Measurements from ENCODE around the gene TBC1D1. TPM values are rescaled to one million over a fixed set of nuclear protein-coding genes. Genes with fewer than 3 reads are reported as not detected.

The TBC1D1 gene
- total and polyA plus RNA-seq, 2 donors (not counting 3 experiments of a cell fraction or from before 2014, with no cell fraction given): 63.5 to 116 TPM

- no peak for DNase-seq (ENCODE audit: low read depth, low spot score)
- no peaks in the 10 kb centered on the region for H3K79me2 ChIP-seq (ENCODE audit: control insufficient read depth, insufficient read depth, low read length)
- no peaks in the 10 kb centered on the region for H3K9me3 ChIP-seq (replicated peaks; ENCODE audit: control insufficient read depth, insufficient read depth, low read length)
- ChIA-PET POLR2A (no interaction called here), CTCF (interaction anchor here (1.0 to 1.4 kb wide), 4 partner anchors 9 to 50 kb away, joined by 3 to 4 read pairs (median 3); partner anchors contain the start of gene PGM2)
- no peaks in the 10 kb centered on the region for H3K9me1 ChIP-seq (replicated peaks; ENCODE audit: control insufficient read depth, extremely low read depth, insufficient read depth, low read length)
- peaks cover 7 to 15% of the 10 kb centered on the region in 2 experiments for H3K36me3 ChIP-seq (ENCODE audit: control insufficient read depth in 2 of 2, extremely low read depth in 1 of 2, insufficient read depth in 2 of 2, low read length in 2 of 2)
- dilution Hi-C loops (cut with MboI; ENCODE audit: extremely low pct_ligation_motif_present, low sequenced_read_pairs) (no loop called here), intact Hi-C loops (cut with micrococcal nuclease) (no loop called here)
- no peak overlapping the region for H2AFZ ChIP-seq (ENCODE audit: low read depth, low read length)
- no peak overlapping the region for H3K27ac ChIP-seq (ENCODE audit: insufficient read depth, low read depth, low read length)
- H3K4me1 ChIP-seq (ENCODE audit: control insufficient read depth, extremely low read depth, insufficient read depth, low read length): no peaks in the 10 kb centered on the region
- TF ChIP-seq EZH2 (IDR thresholded peaks at IDR 0.05; ENCODE audit: borderline replicate concordance, low read depth, low read length, severe bottlenecking) (no peak), POLR2A (IDR thresholded peaks at IDR 0.05; ENCODE audit: low read depth, low read length) (no peak), FOS (IDR thresholded peaks at IDR 0.05; ENCODE audit: borderline replicate concordance, insufficient read depth, low read length) (no peak), MAX (IDR thresholded peaks at IDR 0.05; ENCODE audit: insufficient read depth, insufficient read length) (no peak), GATA2 (IDR thresholded peaks at IDR 0.05; ENCODE audit: insufficient read depth, insufficient read length, low read depth, low read length) (no peak)
- no peaks in the 10 kb centered on the region for H4K20me1 ChIP-seq (replicated peaks; ENCODE audit: control insufficient read depth, extremely low read depth, insufficient read depth, low read length)
- no peak for FAIRE-seq
- no peak overlapping the region for H3K4me2 ChIP-seq (ENCODE audit: insufficient read depth, low read length)
- H3K4me3 ChIP-seq (replicated peaks in 1 of 3; ENCODE audit: insufficient read depth in 1 of 3, low read depth in 1 of 3, low read length in 3 of 3): no peak overlapping the region
- no peaks in the 10 kb centered on the region for H3K27me3 ChIP-seq (ENCODE audit: control insufficient read depth in 2 of 2, insufficient read depth in 2 of 2, low read length in 2 of 2)
- no peak overlapping the region for H3K9ac ChIP-seq (replicated peaks; ENCODE audit: extremely low read depth, insufficient read depth, low read length)
- BruUV-seq (replicated peaks): no TSS peak
These were observed 43.5 kb upstream of the TBC1D1 start for GRCh38 chr4:37847311-37847884.

GRCh38 chr4:37852376-37852775 lies 38.5 kb upstream of the TBC1D1 start:
- H3K36me3 ChIP-seq (ENCODE audit: control insufficient read depth in 2 of 2, extremely low read depth in 1 of 2, insufficient read depth in 2 of 2, low read length in 2 of 2): peaks cover 12 to 16% of the 10 kb centered on the region in 2 experiments
- no peak overlapping the region for H3K4me2 ChIP-seq (ENCODE audit: insufficient read depth, low read length)
- no peaks in the 10 kb centered on the region for H3K4me1 ChIP-seq (ENCODE audit: control insufficient read depth, extremely low read depth, insufficient read depth, low read length)
- no TSS peak for BruUV-seq (replicated peaks)
- no peaks in the 10 kb centered on the region for H3K79me2 ChIP-seq (ENCODE audit: control insufficient read depth, insufficient read depth, low read length)
- no peaks in the 10 kb centered on the region for H3K27me3 ChIP-seq (ENCODE audit: control insufficient read depth in 2 of 2, insufficient read depth in 2 of 2, low read length in 2 of 2)
- H3K9me3 ChIP-seq (replicated peaks; ENCODE audit: control insufficient read depth, insufficient read depth, low read length): no peaks in the 10 kb centered on the region
- TF ChIP-seq MYC (IDR thresholded peaks at IDR 0.05; ENCODE audit: low read depth, low read length): no peak
- DNase-seq (ENCODE audit: low read depth, low spot score) (no peak), FAIRE-seq (no peak)
- no peak overlapping the region for H3K4me3 ChIP-seq (replicated peaks in 1 of 3; ENCODE audit: insufficient read depth in 1 of 3, low read depth in 1 of 3, low read length in 3 of 3)
- no peaks in the 10 kb centered on the region for H3K9me1 ChIP-seq (replicated peaks; ENCODE audit: control insufficient read depth, extremely low read depth, insufficient read depth, low read length)
- intact Hi-C loops (cut with micrococcal nuclease) (no loop called here), dilution Hi-C loops (cut with MboI; ENCODE audit: extremely low pct_ligation_motif_present, low sequenced_read_pairs) (no loop called here)
- no peak overlapping the region for H3K9ac ChIP-seq (replicated peaks; ENCODE audit: extremely low read depth, insufficient read depth, low read length)
- ChIA-PET CTCF (interaction anchor here (0.9 to 1.4 kb wide), 2 partner anchors 8 to 26 kb away, joined by 4 to 5 read pairs; partner anchors contain the start of gene PGM2), POLR2A (no interaction called here)
- H2AFZ ChIP-seq (ENCODE audit: low read depth, low read length): no peak overlapping the region
- no peaks in the 10 kb centered on the region for H4K20me1 ChIP-seq (replicated peaks; ENCODE audit: control insufficient read depth, extremely low read depth, insufficient read depth, low read length)
- no peak overlapping the region for H3K27ac ChIP-seq (ENCODE audit: insufficient read depth, low read depth, low read length)

Measured in endothelial cell of umbilical vein (primary cell).